Stomach (tissue), 4 donors: ENCODE data around the gene PRKG2.

Experiments
- EP300 ChIP-seq: sonication (generic); formaldehyde crosslinking; IDR thresholded peaks from one replicate; pipeline ENCODE4 v1.6.1; 2017; ENCODE audit warnings: antibody characterized with exemption
- TF ChIP-seq, protein P1 (sequence below), 7 experiments: fragments of 450-650 bp in 4 of 7; fragments of 200-600 bp in 3 of 7; sonication (generic) in 3 of 7; IDR thresholded peaks; one replicate each; pipeline ENCODE4 v1.5.1; 2016 to 2019; ENCODE audit warnings: antibody characterized with exemption in 7 of 7, control low read depth in 2 of 7, mild to moderate bottlenecking in 1 of 7

- no peak for TF ChIP-seq EP300
- TF ChIP-seq, protein P1, sequence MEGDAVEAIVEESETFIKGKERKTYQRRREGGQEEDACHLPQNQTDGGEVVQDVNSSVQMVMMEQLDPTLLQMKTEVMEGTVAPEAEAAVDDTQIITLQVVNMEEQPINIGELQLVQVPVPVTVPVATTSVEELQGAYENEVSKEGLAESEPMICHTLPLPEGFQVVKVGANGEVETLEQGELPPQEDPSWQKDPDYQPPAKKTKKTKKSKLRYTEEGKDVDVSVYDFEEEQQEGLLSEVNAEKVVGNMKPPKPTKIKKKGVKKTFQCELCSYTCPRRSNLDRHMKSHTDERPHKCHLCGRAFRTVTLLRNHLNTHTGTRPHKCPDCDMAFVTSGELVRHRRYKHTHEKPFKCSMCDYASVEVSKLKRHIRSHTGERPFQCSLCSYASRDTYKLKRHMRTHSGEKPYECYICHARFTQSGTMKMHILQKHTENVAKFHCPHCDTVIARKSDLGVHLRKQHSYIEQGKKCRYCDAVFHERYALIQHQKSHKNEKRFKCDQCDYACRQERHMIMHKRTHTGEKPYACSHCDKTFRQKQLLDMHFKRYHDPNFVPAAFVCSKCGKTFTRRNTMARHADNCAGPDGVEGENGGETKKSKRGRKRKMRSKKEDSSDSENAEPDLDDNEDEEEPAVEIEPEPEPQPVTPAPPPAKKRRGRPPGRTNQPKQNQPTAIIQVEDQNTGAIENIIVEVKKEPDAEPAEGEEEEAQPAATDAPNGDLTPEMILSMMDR (IDR thresholded peaks at IDR 0.05), result no peak
These were observed 78.7 kb downstream of the PRKG2 start for GRCh38 chr4:81136161-81136905.
